ENCODE results near the gene ABT1. TPM values are rescaled to one million over a fixed set of nuclear protein-coding genes. Genes with fewer than 3 reads are reported as not detected.

ABT1 gene
- total RNA-seq, 1 experiment from 2014 or later, result 26.7 TPM

- no peak for DNase-seq (ENCODE audit: low read depth, low spot score)
- H3K9me3 ChIP-seq (ENCODE audit: control insufficient read depth in 1 of 2, insufficient read depth in 1 of 2, low read depth in 1 of 2, low read length in 2 of 2), result no peaks in the 10 kb centered on the region; a peak in 1 of 4 replicates
- H3K4me2 ChIP-seq (ENCODE audit: low read length), result no peak overlapping the region
- no peaks in the 10 kb centered on the region for H4K20me1 ChIP-seq (ENCODE audit: insufficient read depth)
- no peak overlapping the region for H3K4me3 ChIP-seq (replicated peaks in 1 of 2; ENCODE audit: low read depth in 1 of 2, low read length in 2 of 2)
- intact Hi-C loops (cut with micrococcal nuclease), result no loop called here
- no peaks in the 10 kb centered on the region for H3K9me2 ChIP-seq (ENCODE audit: insufficient read depth)
- no peaks in the 10 kb centered on the region for H3K36me3 ChIP-seq (ENCODE audit: control insufficient read depth in 1 of 2, insufficient read depth in 2 of 2, low read length in 2 of 2)
- POLR2A ChIA-PET, result no interaction called here
- no peak overlapping the region for H3K27ac ChIP-seq (ENCODE audit: low read depth, low read length)
- ATAC-seq, result no peak
- H3K79me2 ChIP-seq (ENCODE audit: insufficient read depth, low read length), result no peaks in the 10 kb centered on the region
- no peaks in the 10 kb centered on the region for H3K4me1 ChIP-seq (ENCODE audit: control insufficient read depth in 1 of 2, insufficient read depth in 2 of 2, low read length in 2 of 2)
- no peaks in the 10 kb centered on the region for H3K27me3 ChIP-seq (ENCODE audit: insufficient read depth, low read length)
- H3K9ac ChIP-seq (ENCODE audit: low read length), result no peak overlapping the region
- CTCF ChIA-PET, result no interaction called here
- TF ChIP-seq POLR2A (IDR thresholded peaks at IDR 0.05; ENCODE audit: borderline replicate concordance, extremely low read depth, insufficient read depth, insufficient read length), result no peak
- TF ChIP-seq CBX3 (IDR thresholded peaks at IDR 0.05; ENCODE audit: low read depth), result no peak
- TF ChIP-seq CEBPB (IDR thresholded peaks at IDR 0.05; ENCODE audit: low read depth), result no peak
- no TSS peak for BruUV-seq (replicated peaks)
- H2AFZ ChIP-seq (ENCODE audit: low read depth, low read length, poor library complexity, severe bottlenecking), result no peak overlapping the region
- RAD21 ChIA-PET (ENCODE audit: low non-redundant PET in 1 of 2, low total read pairs in 2 of 2, uncharacterized antibody in 2 of 2, unreplicated experiment in 2 of 2), result no interaction called here
Observed at GRCh38 chr6:26623339-26623859, 26.6 kb downstream of the ABT1 start.

DNA sequence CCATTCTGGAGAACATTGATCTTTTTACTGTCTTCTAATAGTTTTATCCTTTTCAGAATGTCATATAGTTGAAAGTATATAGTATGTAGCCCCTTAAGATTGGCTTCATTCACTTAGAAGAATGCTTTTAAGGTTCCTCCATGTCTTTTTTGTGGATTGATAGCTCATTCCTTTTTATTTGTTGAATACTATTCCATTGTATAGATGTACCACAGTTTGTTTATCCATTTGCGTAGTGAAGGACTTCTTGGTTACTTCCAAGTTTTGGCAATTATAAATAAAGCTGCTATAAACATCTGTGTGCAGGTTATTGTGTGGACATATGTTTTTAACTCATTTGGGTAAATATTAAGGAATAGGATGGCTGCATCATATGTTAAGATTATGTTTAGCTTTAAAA, 27.8 kb downstream of the ABT1 start:
- no peaks in the 10 kb centered on the region for H3K36me3 ChIP-seq (ENCODE audit: control insufficient read depth in 1 of 2, insufficient read depth in 2 of 2, low read length in 2 of 2)
- no peaks in the 10 kb centered on the region for H3K4me1 ChIP-seq (ENCODE audit: control insufficient read depth in 1 of 2, insufficient read depth in 2 of 2, low read length in 2 of 2)
- no peaks in the 10 kb centered on the region for H3K79me2 ChIP-seq (ENCODE audit: insufficient read depth, low read length)
- H3K9ac ChIP-seq (ENCODE audit: low read length), result no peak overlapping the region
- H4K20me1 ChIP-seq (ENCODE audit: insufficient read depth), result no peaks in the 10 kb centered on the region
- no peaks in the 10 kb centered on the region for H3K9me2 ChIP-seq (ENCODE audit: insufficient read depth)
- DNase-seq (ENCODE audit: low read depth, low spot score) (no peak), ATAC-seq (no peak)
- H3K4me2 ChIP-seq (ENCODE audit: low read length), result no peak overlapping the region
- BruUV-seq (replicated peaks), result no TSS peak
- H3K4me3 ChIP-seq (replicated peaks in 1 of 2; ENCODE audit: low read depth in 1 of 2, low read length in 2 of 2), result no peak overlapping the region
- ChIA-PET POLR2A (interaction anchor here (0.7 kb wide), 1 partner anchor 1794 kb away, joined by 3 read pairs; no protein-coding TSS in a partner anchor), CTCF (no interaction called here), RAD21 (ENCODE audit: low non-redundant PET in 1 of 2, low total read pairs in 2 of 2, uncharacterized antibody in 2 of 2, unreplicated experiment in 2 of 2) (no interaction called here)
- intact Hi-C loops (cut with micrococcal nuclease), result no loop called here
- H3K27me3 ChIP-seq (ENCODE audit: insufficient read depth, low read length), result no peaks in the 10 kb centered on the region
- TF ChIP-seq TCF7L2 (IDR thresholded peaks at IDR 0.05; ENCODE audit: borderline replicate concordance, extremely low read depth, insufficient read depth, insufficient read length) (no peak), POLR2AphosphoS5 (IDR thresholded peaks at IDR 0.05; ENCODE audit: low read depth, low read length) (no peak), YY1 (IDR thresholded peaks at IDR 0.05; ENCODE audit: extremely low read depth, insufficient replicate concordance, low read depth, low read length) (no peak), SP1 (IDR thresholded peaks at IDR 0.05; ENCODE audit: low read depth) (no peak), ELF1 (IDR thresholded peaks at IDR 0.05; ENCODE audit: borderline replicate concordance, low read depth) (no peak), EZH2phosphoT487 (IDR thresholded peaks at IDR 0.05; ENCODE audit: borderline replicate concordance) (no peak), EZH2 (IDR thresholded peaks at IDR 0.05) (no peak), RAD21 (IDR thresholded peaks at IDR 0.05; ENCODE audit: low read depth) (no peak)
- TF ChIP-seq, protein P1, sequence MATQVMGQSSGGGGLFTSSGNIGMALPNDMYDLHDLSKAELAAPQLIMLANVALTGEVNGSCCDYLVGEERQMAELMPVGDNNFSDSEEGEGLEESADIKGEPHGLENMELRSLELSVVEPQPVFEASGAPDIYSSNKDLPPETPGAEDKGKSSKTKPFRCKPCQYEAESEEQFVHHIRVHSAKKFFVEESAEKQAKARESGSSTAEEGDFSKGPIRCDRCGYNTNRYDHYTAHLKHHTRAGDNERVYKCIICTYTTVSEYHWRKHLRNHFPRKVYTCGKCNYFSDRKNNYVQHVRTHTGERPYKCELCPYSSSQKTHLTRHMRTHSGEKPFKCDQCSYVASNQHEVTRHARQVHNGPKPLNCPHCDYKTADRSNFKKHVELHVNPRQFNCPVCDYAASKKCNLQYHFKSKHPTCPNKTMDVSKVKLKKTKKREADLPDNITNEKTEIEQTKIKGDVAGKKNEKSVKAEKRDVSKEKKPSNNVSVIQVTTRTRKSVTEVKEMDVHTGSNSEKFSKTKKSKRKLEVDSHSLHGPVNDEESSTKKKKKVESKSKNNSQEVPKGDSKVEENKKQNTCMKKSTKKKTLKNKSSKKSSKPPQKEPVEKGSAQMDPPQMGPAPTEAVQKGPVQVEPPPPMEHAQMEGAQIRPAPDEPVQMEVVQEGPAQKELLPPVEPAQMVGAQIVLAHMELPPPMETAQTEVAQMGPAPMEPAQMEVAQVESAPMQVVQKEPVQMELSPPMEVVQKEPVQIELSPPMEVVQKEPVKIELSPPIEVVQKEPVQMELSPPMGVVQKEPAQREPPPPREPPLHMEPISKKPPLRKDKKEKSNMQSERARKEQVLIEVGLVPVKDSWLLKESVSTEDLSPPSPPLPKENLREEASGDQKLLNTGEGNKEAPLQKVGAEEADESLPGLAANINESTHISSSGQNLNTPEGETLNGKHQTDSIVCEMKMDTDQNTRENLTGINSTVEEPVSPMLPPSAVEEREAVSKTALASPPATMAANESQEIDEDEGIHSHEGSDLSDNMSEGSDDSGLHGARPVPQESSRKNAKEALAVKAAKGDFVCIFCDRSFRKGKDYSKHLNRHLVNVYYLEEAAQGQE (IDR thresholded peaks at IDR 0.05; ENCODE audit: low read depth), result no peak
- TF ChIP-seq, protein P2, sequence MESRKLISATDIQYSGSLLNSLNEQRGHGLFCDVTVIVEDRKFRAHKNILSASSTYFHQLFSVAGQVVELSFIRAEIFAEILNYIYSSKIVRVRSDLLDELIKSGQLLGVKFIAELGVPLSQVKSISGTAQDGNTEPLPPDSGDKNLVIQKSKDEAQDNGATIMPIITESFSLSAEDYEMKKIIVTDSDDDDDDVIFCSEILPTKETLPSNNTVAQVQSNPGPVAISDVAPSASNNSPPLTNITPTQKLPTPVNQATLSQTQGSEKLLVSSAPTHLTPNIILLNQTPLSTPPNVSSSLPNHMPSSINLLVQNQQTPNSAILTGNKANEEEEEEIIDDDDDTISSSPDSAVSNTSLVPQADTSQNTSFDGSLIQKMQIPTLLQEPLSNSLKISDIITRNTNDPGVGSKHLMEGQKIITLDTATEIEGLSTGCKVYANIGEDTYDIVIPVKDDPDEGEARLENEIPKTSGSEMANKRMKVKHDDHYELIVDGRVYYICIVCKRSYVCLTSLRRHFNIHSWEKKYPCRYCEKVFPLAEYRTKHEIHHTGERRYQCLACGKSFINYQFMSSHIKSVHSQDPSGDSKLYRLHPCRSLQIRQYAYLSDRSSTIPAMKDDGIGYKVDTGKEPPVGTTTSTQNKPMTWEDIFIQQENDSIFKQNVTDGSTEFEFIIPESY (IDR thresholded peaks at IDR 0.05; ENCODE audit: extremely low read depth, insufficient replicate concordance, low read length), result no peak
- H2AFZ ChIP-seq (ENCODE audit: low read depth, low read length, poor library complexity, severe bottlenecking), result no peak overlapping the region
- H3K9me3 ChIP-seq (ENCODE audit: control insufficient read depth in 1 of 2, insufficient read depth in 1 of 2, low read depth in 1 of 2, low read length in 2 of 2), result no peaks in the 10 kb centered on the region; a peak in 1 of 4 replicates
- no peak overlapping the region for H3K27ac ChIP-seq (ENCODE audit: low read depth, low read length)

Data from HCT116 (cell line).